NCI-H1092 treated with DMSO at 0.1 percent for 48 hours (cell line): ENCODE results near the gene FAM180B.
"Not testable (repeated sequence)": the region's sequence is repeated elsewhere in the genome, so short reads cannot be mapped to it uniquely, and the experiment has no call there.

Experiments used
- DNase-seq: peaks from one replicate; lab custom pipeline; 2025; lab: John Stamatoyannopoulos, UW

Gene FAM180B

GRCh38 chr11:47595029-47595428, 8.6 kb downstream of the FAM180B start:
- no peak for DNase-seq

GRCh38 chr11:47595967-47596366, 9.5 kb downstream of the FAM180B start:
- DNase-seq: no peak

GRCh38 chr11:47599902-47600301, 13.4 kb downstream of the FAM180B start:
- DNase-seq: no peak

GRCh38 chr11:47603295-47603694, 16.8 kb downstream of the FAM180B start:
- no peak for DNase-seq

- DNase-seq: no peak
These were observed 19.4 kb downstream of the FAM180B start for GRCh38 chr11:47605921-47606320.

GRCh38 chr11:47606731-47607130, 20.3 kb downstream of the FAM180B start:
- no peak for DNase-seq

GRCh38 chr11:47607380-47607779, 20.9 kb downstream of the FAM180B start:
- DNase-seq: no peak

GRCh38 chr11:47609675-47610074, 23.2 kb downstream of the FAM180B start:
- DNase-seq: no peak

- DNase-seq: no peak
These were observed 24.9 kb downstream of the FAM180B start for GRCh38 chr11:47611348-47611794.

- no peak for DNase-seq
These were observed 28.8 kb downstream of the FAM180B start for GRCh38 chr11:47615249-47615648.

GRCh38 chr11:47616726-47617416, 30.4 kb downstream of the FAM180B start:
- peak; percentile 37 for DNase-seq

GRCh38 chr11:47617417-47617809, 30.9 kb downstream of the FAM180B start:
- no peak for DNase-seq

- DNase-seq: no peak
These were observed 34.4 kb downstream of the FAM180B start for GRCh38 chr11:47620836-47621378.

GRCh38 chr11:47626234-47626633, 39.8 kb downstream of the FAM180B start:
- no peak for DNase-seq

- no peak for DNase-seq
These were observed 41.5 kb downstream of the FAM180B start for GRCh38 chr11:47628026-47628425.

- no peak for DNase-seq
These were observed 45.0 kb downstream of the FAM180B start for GRCh38 chr11:47631473-47631872.

- DNase-seq: not testable (repeated sequence)
These were observed 49.9 kb downstream of the FAM180B start for GRCh38 chr11:47636331-47636730.
